ENCODE results near the gene RUNX2. TPM values are rescaled to one million over a fixed set of nuclear protein-coding genes. Genes with fewer than 3 reads are reported as not detected.
"Not testable (repeated sequence)": the region's sequence is repeated elsewhere in the genome, so short reads cannot be mapped to it uniquely, and the experiment has no call there.

Gene RUNX2
- total and polyA plus RNA-seq, 10 donors, result 0.86 to 9.4 (median 6.6) TPM

GRCh38 chr6:45293306-45293705, 34.8 kb upstream of the RUNX2 start:
- 75 to 84% (median 79%) methylated on average over 3 of the region's 3 CpGs for WGBS, 5 donors
- TF ChIP-seq POLR2A (IDR thresholded peaks at IDR 0.05) (no peak), POLR2AphosphoS5 (IDR thresholded peaks at IDR 0.05) (no peak), CTCF (IDR thresholded peaks at IDR 0.05 in 8 of 11, conservative IDR thresholded peaks at IDR 0.05 in 3 of 11) (no peak)
- intact Hi-C loops (cut with DNase I; ENCODE audit: low total_unique reads), result no loop called here

GRCh38 chr6:45294065-45294701, 33.9 kb upstream of the RUNX2 start:
- H3K4me3 ChIP-seq; H3K4me1 ChIP-seq; H3K27me3 ChIP-seq (replicated peaks in 1 of 7); intact Hi-C loops (cut with DNase I; ENCODE audit: low total_unique reads); DNase-seq; H3K36me3 ChIP-seq; H3K27ac ChIP-seq: not testable (repeated sequence)
- H3K9me3 ChIP-seq, result peaks cover 0 to 11% (median 0%) of the 10 kb centered on the region in 8 donors
- WGBS, 5 donors, result 67 to 79% (median 74%) methylated on average over 1 of the region's 1 CpG

More at GRCh38 chr6:45293306-45293705, 34.8 kb upstream of the RUNX2 start:
- H3K27ac ChIP-seq, result no peak overlapping the region
- H3K4me1 ChIP-seq, result peaks cover 0 to 9% (median 0%) of the 10 kb centered on the region in 6 donors
- no peak for DNase-seq
- H3K4me3 ChIP-seq, result no peak overlapping the region
- H3K9me3 ChIP-seq, result peaks cover 0 to 11% (median 0%) of the 10 kb centered on the region in 8 donors
- H3K27me3 ChIP-seq (replicated peaks in 1 of 7), result no peaks in the 10 kb centered on the region
- no peaks in the 10 kb centered on the region for H3K36me3 ChIP-seq

- intact Hi-C loops (cut with DNase I; ENCODE audit: low total_unique reads), result no loop called here
- Histone ChIP-seq H3K9me3 (peaks cover 0 to 5% (median 0%) of the 10 kb centered on the region in 8 donors), H3K27ac (no peak overlapping the region), H3K36me3 (no peaks in the 10 kb centered on the region), H3K4me1 (peaks cover 0 to 9% (median 0%) of the 10 kb centered on the region in 6 donors), H3K27me3 (replicated peaks in 1 of 7) (no peaks in the 10 kb centered on the region), H3K4me3 (no peak overlapping the region)
- TF ChIP-seq CTCF (IDR thresholded peaks at IDR 0.05 in 8 of 11, conservative IDR thresholded peaks at IDR 0.05 in 3 of 11) (no peak), POLR2AphosphoS5 (IDR thresholded peaks at IDR 0.05) (no peak), POLR2A (IDR thresholded peaks at IDR 0.05) (no peak)
- no peak for DNase-seq
Measured at GRCh38 chr6:45297320-45297719, 30.8 kb upstream of the RUNX2 start.

GRCh38 chr6:45299096-45299581, 29.0 kb upstream of the RUNX2 start:
- 92 to 100% (median 97%) methylated on average over 3 of the region's 3 CpGs for WGBS, 5 donors
- TF ChIP-seq POLR2AphosphoS5 (IDR thresholded peaks at IDR 0.05), result no peak
- Histone ChIP-seq H3K27ac (no peak overlapping the region), H3K36me3 (no peaks in the 10 kb centered on the region), H3K4me3 (no peak overlapping the region), H3K27me3 (replicated peaks in 1 of 7) (no peaks in the 10 kb centered on the region), H3K4me1 (peaks cover 0 to 2% (median 0%) of the 10 kb centered on the region in 6 donors), H3K9me3 (no peaks in the 10 kb centered on the region)
- intact Hi-C loops (cut with DNase I; ENCODE audit: low total_unique reads), result no loop called here
- no peak for DNase-seq

- TF ChIP-seq CTCF (IDR thresholded peaks at IDR 0.05 in 8 of 11, conservative IDR thresholded peaks at IDR 0.05 in 3 of 11) (no peak), POLR2A (IDR thresholded peaks at IDR 0.05) (no peak), POLR2AphosphoS5 (IDR thresholded peaks at IDR 0.05) (no peak)
- H3K9me3 ChIP-seq, result no peaks in the 10 kb centered on the region
- H3K36me3 ChIP-seq, result no peaks in the 10 kb centered on the region
- no peak for DNase-seq
- no peak overlapping the region for H3K4me3 ChIP-seq
- intact Hi-C loops (cut with DNase I; ENCODE audit: low total_unique reads), result no loop called here
- no peaks in the 10 kb centered on the region for H3K27me3 ChIP-seq (replicated peaks in 1 of 7)
- WGBS, 5 donors, result 94 to 100% (median 97%) methylated on average over 1 of the region's 1 CpG
- H3K27ac ChIP-seq, result no peak overlapping the region
- no peaks in the 10 kb centered on the region for H3K4me1 ChIP-seq
Measured at GRCh38 chr6:45300736-45301135, 27.4 kb upstream of the RUNX2 start.

Measured in spleen (tissue), 11 donors.